Right hindlimb (tissue), 1 donor: ENCODE results near the gene IFT43.
"Not testable (repeated sequence)": the region's sequence is repeated elsewhere in the genome, so short reads cannot be mapped to it uniquely, and the experiment has no call there.

Experiments used
- DNase-seq: peaks from one replicate; pipeline ENCODE4 v3.0.0-alpha.2; 2018

Gene IFT43

GRCh38 chr14:75981426-75982265 is 3.9 kb upstream of the IFT43 start, which contains the start of gene TGFB3:
Gene TGFB3, minus strand, starts transcription at chr14:75981995. Its CDS starts 1,102 bp downstream, at chr14:75980893.
- DNase-seq = peak; percentile 96

GRCh38 chr14:75982266-75983018 is 3.1 kb upstream of the IFT43 start:
- DNase-seq = peak; percentile 93

GRCh38 chr14:75983019-75983358 is 2.6 kb upstream of the IFT43 start:
- DNase-seq = no peak

GRCh38 chr14:75984674-75985073 is 889 bp upstream of the IFT43 start:
- DNase-seq = no peak

GRCh38 chr14:75986439-75986765 is 839 bp downstream of the IFT43 start:
- DNase-seq = no peak

GRCh38 chr14:75987201-75987970 is 1.8 kb downstream of the IFT43 start:
- DNase-seq = no peak

GRCh38 chr14:75989134-75989533 is 3.6 kb downstream of the IFT43 start:
- peak; percentile 49 for DNase-seq

GRCh38 chr14:75990297-75990696 is 4.7 kb downstream of the IFT43 start:
- no peak for DNase-seq

GRCh38 chr14:75991753-75992152 is 6.2 kb downstream of the IFT43 start:
- DNase-seq = no peak

- no peak for DNase-seq
Measured at GRCh38 chr14:75993567-75994041, 8.0 kb downstream of the IFT43 start.

GRCh38 chr14:75995372-75996041 is 9.9 kb downstream of the IFT43 start:
- DNase-seq = peak; percentile 83

- no peak for DNase-seq
Measured at GRCh38 chr14:75996488-75996887, 10.9 kb downstream of the IFT43 start.

- DNase-seq = no peak
Measured at GRCh38 chr14:75999511-76000190, 14.1 kb downstream of the IFT43 start.

- no peak for DNase-seq
Measured at GRCh38 chr14:76002383-76002782, 16.8 kb downstream of the IFT43 start.

GRCh38 chr14:76006253-76006652 is 20.7 kb downstream of the IFT43 start:
- DNase-seq = no peak

- no peak for DNase-seq
Measured at GRCh38 chr14:76007379-76007778, 21.8 kb downstream of the IFT43 start.

- DNase-seq = no peak
Measured at GRCh38 chr14:76007852-76008251, 22.3 kb downstream of the IFT43 start.

- DNase-seq = not testable (repeated sequence)
Measured at GRCh38 chr14:76009627-76010026, 24.1 kb downstream of the IFT43 start.

GRCh38 chr14:76011930-76012329 is 26.4 kb downstream of the IFT43 start:
- DNase-seq = no peak

- peak; percentile 70 for DNase-seq
Measured at GRCh38 chr14:76012354-76012753, 26.8 kb downstream of the IFT43 start.

- no peak for DNase-seq
Measured at GRCh38 chr14:76015191-76015590, 29.6 kb downstream of the IFT43 start.

- DNase-seq = no peak
Measured at GRCh38 chr14:76015668-76016067, 30.1 kb downstream of the IFT43 start.
